ACHN (cell line): ENCODE data around the gene TNRC6C.

Experiments
- DNase-seq: peaks from one replicate; pipeline ENCODE4 v3.0.0-alpha.2; 2015
- in situ Hi-C: cut with HindIII; loops from 2 replicates; pipeline ENCODE4 v1.10.0; 2017; ENCODE audit warnings: low sequenced_read_pairs, low pct_ligation_motif_present, low pct_unique_long_range_greater_than_20kb

TNRC6C gene

DNA sequence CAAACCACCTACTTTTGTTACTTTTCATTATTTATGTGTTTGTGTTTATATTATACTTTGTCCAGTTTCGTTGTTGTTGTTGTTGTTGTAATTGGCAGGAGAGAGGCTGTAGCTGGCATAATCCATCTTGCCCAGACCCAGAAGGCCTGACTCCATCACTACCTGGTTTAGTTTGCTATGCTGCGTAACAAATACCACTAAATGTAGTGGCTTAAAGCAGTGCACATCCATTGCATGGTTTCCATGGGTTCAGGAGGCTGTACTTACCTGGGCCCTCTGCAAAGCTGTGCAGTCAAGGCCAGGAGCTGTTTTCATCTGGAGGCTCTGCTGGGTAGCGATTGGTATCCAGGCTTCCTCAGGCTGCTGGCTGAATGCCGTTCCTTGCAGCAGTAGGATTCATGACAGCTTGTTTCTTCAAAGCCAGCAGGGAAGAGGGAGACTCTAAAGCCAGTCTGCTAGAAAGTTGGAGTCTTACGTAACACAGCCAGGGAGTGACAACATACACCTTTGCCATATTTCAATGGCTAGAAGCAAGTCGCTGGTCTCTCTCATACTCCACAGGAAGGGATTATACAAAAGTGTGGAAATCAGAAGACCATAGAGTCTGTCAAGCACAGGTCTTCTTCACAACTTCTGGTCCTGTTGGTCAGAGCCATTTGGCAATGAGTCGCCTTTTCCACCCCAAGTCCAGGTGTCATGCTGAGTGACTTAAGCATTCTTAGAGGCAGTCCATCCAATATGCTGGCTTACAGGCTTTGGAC, 41.1 kb downstream of the TNRC6C start:
- in situ Hi-C loops, result loop anchor here (25.0 kb wide), 1 partner anchor 462 kb away; no protein-coding TSS in a partner anchor
- DNase-seq, result no peak

DNA sequence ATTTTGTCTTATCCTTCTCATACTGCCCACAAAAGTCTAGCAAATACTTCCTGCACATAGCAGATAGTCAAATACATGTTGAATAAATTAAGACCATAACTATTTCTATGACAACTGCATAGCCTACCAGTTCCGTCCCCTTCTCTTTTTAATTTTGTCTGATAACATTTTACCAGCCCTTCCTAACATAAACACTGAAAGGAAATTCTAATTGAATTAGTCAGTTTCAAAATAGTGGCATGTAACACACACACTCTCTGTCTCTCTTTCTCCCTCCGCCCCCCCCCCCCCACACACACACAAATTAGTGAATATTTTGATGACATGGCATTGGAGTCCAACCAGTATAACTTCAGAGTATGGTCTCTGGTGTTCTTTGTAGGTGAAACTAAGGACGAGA, 41.8 kb downstream of the TNRC6C start:
- no peak for DNase-seq
- in situ Hi-C loops, result loop anchor here (25.0 kb wide), 1 partner anchor 463 kb away; no protein-coding TSS in a partner anchor

DNA sequence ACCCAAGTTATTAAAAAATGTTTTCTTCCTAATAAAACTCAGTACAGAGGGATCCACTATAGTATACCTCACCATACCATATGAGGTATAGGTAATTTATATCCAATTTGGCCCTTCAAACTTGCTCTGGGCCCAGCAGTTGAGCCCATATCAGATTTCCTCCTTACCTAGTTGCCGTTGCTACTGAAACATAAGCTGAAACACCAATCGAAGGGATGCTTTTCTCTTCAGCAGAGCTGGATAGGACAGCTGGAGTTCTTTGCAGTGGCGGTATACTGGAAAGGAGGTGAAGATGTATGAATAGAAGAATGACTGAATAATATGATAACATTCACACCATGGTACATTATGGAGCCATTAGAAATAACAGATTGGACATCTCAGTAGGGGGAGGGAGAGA, 42.7 kb downstream of the TNRC6C start:
- in situ Hi-C loops, result loop anchor here (25.0 kb wide), 1 partner anchor 464 kb away; no protein-coding TSS in a partner anchor
- DNase-seq, result no peak

DNA sequence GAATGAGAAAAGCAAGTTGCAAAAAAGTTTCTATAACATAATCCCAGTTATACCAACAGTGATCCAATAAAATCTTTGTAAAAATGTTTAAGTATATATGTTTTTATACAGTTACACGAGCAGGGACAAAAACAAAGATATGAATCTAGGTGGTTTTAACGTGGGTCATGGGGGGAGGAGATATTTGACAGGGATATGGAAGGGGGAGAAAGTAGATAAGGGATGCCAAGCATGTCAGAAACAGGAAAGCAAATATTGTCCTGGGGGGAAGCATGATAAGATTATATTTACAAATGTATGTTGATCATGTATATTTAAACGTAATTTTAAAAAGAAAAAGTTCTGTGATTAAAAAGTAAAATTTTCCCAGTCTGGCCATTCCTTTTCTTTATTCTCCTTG, 43.1 kb downstream of the TNRC6C start:
- DNase-seq, result no peak
- in situ Hi-C loops, result loop anchor here (25.0 kb wide), 1 partner anchor 464 kb away; no protein-coding TSS in a partner anchor

DNA sequence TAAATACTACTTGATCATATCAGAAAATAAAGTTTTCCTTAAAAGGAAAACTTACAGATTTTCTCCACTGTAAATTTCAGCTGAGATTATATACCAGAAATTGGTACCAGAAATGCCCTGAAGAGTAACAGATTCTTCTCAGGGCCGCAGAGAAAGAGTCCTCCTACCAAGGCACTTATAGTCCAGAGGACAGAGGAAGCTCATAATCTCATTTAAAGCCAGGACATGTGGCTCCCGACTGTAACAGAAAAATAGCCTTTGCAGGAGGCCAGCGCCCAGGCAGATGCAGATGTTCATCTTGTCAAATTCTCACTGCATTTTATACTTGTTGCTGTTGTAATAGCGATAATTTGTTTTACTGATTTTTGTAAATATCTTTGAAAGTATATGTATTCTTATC, 43.7 kb downstream of the TNRC6C start:
- in situ Hi-C loops, result loop anchor here (25.0 kb wide), 1 partner anchor 465 kb away; no protein-coding TSS in a partner anchor

DNA sequence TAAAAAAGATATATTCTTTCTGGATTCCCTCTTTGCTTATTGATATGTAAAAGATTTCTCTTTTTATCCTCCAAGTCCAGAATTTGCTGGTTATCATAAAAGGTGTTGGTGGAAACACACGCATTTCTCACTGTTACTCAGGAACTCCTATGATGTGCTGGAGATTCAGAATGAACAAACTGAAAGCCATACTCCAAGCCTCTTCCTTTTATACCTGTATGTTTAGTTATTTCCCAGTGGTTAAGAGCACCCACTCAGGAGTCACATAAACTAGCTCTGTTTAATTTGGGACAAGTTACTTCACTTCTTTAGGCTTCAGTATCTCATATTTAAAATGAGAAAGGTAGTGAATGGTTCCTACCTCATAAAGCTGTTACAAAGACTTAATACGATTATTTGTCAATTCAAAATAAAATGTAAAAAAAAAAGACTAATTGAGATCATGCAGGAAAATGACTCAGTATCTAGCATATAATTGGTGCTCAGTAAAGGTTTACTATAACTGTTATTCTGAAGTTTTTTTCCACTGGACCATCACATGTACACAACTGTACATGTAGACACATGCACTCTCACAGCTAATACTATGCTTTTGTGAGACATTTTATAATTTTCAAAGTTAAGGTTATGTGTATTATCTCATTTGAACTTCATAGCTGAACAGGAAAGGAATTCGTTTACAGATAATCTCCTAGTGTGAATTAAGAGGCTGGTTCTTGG, 47.1 kb downstream of the TNRC6C start:
- DNase-seq, result no peak
- in situ Hi-C loops, result loop anchor here (25.0 kb wide), 1 partner anchor 468 kb away; no protein-coding TSS in a partner anchor

More for the DNA sequence above, 43.7 kb downstream of the TNRC6C start:
- DNase-seq, result no peak

DNA sequence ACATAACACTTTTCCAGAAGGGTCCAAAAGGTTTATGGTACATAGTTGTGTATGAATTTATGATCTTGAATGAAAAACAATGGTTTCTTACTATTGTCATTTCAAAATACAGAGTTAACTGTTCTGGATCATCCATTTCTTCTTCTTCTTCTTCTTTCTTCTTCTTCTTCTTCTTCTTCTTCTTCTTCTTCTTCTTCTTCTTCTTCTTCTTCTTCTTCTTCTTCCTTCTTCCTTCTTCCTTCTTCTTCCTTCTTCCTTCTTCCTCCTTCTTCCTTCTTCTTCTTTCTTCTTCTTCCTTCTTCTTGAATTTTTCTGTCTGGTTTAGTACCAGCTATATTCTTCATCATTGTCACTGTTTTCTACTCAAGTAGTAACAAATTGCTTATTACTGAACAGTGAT, 47.8 kb downstream of the TNRC6C start:
- no peak for DNase-seq
- in situ Hi-C loops, result loop anchor here (25.0 kb wide), 1 partner anchor 469 kb away; no protein-coding TSS in a partner anchor

DNA sequence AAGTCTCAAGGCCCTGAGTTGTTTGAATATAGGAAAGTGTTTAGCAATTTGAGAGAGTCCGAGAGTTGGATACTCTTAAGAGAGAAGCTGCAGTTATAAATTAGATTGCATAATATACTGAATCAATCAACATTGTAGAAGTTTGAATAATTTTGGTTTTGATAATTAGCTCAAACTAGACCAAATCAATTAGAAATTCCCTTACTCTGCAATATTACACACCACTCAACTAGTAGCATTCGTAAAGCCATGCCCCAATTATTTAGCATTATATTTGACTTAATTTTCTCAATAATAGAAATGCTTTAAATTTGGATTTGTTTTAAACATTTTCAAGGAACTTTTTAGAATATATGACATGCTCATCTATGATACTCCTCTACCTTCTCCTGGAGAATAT, 49.1 kb downstream of the TNRC6C start:
- in situ Hi-C loops, result loop anchor here (25.0 kb wide), 1 partner anchor 470 kb away; no protein-coding TSS in a partner anchor
- no peak for DNase-seq

DNA sequence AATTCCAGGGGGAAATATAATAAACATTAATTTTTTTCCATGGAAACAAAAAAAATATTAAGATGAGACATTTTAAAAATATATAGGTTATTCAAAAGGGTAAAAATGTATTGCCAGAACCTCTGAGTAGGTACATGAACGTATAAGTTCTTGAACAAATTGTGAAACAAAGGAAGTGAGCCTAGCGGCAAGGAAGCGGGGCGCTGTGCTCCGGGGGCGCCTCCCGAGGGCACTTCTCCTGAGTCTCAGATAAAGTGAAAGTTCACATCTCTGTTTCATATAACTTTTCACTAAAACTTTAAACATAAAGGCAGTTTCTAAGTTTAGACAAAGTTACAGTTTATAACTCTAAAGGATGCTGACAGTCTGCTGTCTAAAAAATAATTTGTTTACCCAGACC, 52.3 kb downstream of the TNRC6C start:
- DNase-seq, result no peak

DNA sequence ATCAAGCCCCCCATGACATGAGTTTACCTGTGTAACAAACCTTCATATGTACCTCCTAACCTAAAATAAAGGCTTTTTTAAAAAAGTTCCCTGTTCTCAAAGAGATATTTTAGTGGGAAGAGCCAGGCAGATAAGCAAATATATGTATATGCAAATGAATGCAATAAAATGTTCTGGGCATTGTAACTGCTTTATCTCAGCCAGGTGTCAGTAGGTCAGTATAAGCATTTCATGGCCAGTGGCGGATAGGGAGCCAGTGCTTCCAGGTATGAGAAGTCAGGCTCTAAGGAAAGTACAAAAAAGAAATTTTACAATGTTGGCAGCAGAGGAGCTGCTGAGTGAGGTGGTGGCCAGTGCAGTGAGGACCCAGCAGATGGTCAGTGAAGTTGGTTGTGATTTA, 53.9 kb downstream of the TNRC6C start:
- no peak for DNase-seq
- in situ Hi-C loops, result loop anchor here (25.0 kb wide), 1 partner anchor 475 kb away; no protein-coding TSS in a partner anchor

More for the DNA sequence above, 52.3 kb downstream of the TNRC6C start:
- in situ Hi-C loops, result loop anchor here (25.0 kb wide), 1 partner anchor 473 kb away; no protein-coding TSS in a partner anchor

DNA sequence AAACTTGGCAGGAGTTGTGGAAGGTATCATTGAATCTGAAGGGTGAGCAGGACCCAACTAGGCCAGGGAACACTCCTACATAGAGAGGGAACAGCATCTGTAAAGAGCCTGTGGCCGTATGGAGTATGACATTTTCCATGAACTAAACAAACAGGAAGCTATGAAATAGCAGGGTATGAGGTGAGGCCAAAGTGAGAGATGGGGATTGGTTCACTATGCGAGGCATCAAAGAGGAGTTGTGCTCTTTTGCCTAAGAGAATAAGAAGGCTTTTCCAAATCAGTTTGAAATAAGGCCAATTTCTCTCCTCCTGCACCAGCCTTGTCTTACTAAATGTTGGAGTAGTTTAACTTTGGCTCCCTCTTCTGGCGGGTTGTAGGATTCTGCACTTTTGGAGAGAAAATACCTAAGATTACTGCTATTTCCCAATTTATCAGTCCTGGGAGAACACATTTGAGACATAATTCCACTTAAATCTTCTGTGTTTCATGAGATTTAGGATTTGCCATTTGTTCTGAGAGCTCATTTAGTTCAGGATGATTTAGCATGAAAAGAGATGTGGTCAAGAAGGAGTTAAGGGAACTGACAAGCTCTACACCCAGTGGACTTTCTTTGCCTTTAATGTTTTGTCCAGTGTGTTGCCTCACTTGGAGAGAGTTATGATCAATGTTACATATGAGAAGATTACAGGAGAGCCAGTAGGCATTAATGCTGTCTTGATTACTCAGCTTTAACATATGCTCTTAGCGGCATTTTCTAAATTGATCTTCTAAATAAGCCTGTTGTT, 55.4 kb downstream of the TNRC6C start:
- peak; percentile 64 for DNase-seq
- in situ Hi-C loops, result loop anchor here (25.0 kb wide), 1 partner anchor 477 kb away; no protein-coding TSS in a partner anchor

DNA sequence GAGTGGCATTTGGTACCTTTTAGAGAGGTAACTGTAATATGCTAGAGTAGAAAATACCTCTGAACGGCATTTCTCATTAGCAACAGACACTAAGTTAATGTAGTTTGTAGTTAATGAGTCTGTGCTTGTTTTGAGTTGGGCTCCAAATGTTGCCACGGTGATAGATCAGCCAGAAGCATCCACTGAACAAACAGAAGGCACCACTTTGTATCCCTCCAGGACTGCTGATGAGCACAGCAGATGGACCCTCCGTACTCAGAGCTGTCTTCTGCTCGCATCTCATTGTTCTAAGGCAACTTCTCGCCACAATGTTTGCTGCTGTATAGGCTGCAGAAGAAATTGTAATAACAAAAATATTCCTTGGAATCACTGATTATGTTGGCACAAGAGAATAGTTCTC, 56.1 kb downstream of the TNRC6C start:
- in situ Hi-C loops, result loop anchor here (25.0 kb wide), 1 partner anchor 477 kb away; no protein-coding TSS in a partner anchor
- DNase-seq, result no peak

DNA sequence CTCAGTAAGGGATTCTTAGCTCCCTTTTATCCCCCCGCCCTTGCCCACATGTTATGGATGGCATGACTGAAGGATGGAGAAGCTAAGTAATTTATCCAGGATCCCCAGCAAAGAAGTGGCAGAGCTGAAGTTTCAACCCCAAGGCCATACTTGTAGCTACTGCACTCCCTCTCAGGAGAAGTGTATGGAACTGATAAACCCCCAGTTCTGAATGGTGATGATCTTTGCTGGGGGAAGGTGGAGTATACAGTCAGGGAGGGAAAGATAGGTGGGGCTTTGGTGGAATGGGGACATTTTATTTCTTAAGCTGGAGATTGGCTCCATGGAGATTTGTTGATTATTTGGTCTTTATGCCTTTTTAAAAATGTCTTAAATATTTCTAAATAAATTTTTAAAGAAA, 58.3 kb downstream of the TNRC6C start:
- DNase-seq, result no peak
- in situ Hi-C loops, result loop anchor here (25.0 kb wide), 1 partner anchor 480 kb away; no protein-coding TSS in a partner anchor

DNA sequence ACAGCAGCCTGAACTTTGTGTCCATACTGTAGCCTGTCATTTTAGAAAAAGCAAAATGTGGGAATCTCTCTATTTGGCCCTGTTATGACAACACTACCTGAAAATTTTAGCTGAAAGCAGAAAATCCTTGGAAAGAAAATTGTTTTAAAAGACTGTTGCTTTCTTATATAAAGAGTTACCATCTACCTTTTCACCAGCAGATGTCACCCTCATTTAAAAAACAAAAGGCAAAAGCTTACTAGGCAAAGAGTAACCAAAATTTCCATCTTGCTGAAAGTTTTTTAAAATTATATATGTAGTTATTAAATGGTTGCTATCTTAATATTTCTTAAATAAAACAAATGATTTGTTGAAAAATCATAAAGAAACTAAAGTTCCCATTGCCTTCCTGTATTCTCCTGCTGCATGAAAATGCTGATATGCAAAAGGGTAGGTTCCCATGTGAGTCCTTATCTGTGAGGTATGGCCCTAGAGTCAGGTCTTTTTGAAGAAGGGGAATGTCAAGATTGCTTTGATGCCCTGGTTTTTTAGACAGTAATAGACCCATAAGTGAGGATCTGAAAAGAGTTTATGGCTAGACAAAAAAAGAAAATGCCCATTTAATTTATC, 61.0 kb downstream of the TNRC6C start:
- DNase-seq, result peak; percentile 40
- in situ Hi-C loops, result loop anchor here (25.0 kb wide), 1 partner anchor 482 kb away; no protein-coding TSS in a partner anchor

DNA sequence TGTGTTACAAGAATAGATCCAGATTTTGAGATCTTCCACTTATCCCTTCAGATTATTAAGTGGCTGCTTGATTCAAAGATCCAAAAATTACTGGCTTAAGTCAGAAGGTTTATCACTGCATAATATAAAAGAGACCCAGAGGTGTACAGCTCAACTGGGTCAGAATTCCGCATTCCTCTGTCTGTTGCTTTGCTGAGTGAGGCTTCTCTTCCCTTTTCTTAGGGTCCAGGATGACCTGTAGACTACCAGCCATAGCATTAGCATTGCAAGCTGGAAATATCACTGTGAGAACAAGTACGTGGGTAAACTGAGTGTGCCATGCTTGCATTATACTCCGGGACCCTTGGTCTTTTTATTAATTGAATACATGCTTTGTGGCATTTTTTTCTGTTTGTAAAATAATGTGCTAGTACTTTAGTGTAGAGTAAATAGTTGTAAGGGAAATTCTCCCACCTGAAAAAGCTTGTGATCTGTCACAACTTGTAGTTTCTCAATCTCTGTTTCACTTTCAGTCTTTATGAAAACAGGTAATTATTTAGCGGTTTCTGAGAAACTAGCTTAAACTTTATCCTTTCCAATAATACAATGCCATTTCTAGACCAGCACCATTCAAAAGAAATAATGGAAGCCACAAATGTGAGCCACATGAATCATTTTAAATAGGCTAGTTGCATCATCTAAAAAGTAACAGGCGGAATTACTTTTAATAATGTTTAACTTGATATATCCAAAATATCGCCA, 61.6 kb downstream of the TNRC6C start:
- in situ Hi-C loops, result loop anchor here (25.0 kb wide), 1 partner anchor 483 kb away; no protein-coding TSS in a partner anchor

DNA sequence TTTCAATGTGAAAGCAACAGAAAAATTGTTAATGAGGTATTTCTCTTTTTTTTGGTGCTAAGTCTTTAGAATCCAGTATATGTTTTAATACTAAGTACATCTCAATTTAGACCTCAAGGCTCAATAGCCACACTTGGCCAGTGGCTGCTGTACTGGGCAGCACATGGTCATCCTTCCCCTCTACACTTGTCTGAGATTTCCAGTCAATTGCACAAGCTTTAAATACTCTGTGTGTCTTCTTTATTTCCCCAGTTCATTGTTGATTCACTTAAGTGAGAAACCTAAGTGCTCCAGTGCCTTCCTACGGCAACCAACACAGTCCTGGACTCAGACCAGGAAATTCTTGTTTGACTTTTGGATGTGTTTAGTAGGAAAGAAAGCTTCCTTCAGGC, 62.2 kb downstream of the TNRC6C start:
- in situ Hi-C loops, result loop anchor here (25.0 kb wide), 1 partner anchor 483 kb away; no protein-coding TSS in a partner anchor

More for the DNA sequence above, 61.6 kb downstream of the TNRC6C start:
- DNase-seq, result no peak

DNA sequence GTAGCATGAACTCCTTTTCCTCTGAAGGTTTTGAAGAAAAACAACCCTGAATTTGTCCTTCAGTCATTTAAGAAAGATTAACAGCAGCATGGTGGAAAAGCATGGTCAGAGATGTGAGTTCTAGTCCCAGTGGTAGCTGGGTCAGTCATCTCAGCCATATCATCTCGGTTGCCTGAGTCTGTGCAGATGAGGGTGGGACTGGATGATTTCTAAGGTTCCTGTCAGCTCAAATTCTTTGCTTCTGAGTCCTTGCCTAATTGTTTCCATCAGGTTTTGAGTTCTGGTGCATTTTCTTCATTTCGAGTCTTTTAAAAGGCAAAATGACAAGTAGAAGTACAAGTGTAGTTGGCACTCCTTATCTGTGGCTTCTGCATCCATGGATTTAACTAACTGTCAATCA, 63.9 kb downstream of the TNRC6C start:
- in situ Hi-C loops, result loop anchor here (25.0 kb wide), 1 partner anchor 485 kb away; no protein-coding TSS in a partner anchor
- no peak for DNase-seq

More for the DNA sequence above, 62.2 kb downstream of the TNRC6C start:
- no peak for DNase-seq
